ENCODE results near the gene MOAP1.
"Not testable (repeated sequence)": the region's sequence is repeated elsewhere in the genome, so short reads cannot be mapped to it uniquely, and the experiment has no call there.

Gene MOAP1

GRCh38 chr14:93165271-93166265 is 19.1 kb downstream of the MOAP1 start:
- not testable (repeated sequence) for H3K27me3 ChIP-seq (ENCODE audit: control insufficient read depth in 2 of 2, insufficient read depth in 2 of 2, low read length in 2 of 2); H3K36me3 ChIP-seq (ENCODE audit: control insufficient read depth in 2 of 2, insufficient read depth in 2 of 2, low read length in 2 of 2); H3K4me1 ChIP-seq (ENCODE audit: control insufficient read depth in 2 of 2, insufficient read depth in 2 of 2, low read length in 2 of 2); H3K9ac ChIP-seq (ENCODE audit: low read depth in 1 of 2, low read length in 2 of 2); H3K9me3 ChIP-seq (ENCODE audit: control insufficient read depth in 2 of 2, low read length in 2 of 2); H3K27ac ChIP-seq (ENCODE audit: low read depth in 2 of 2, low read length in 2 of 2); H3K4me3 ChIP-seq (ENCODE audit: low read length in 2 of 2)

GRCh38 chr14:93163564-93163963 is 21.1 kb downstream of the MOAP1 start:
- Histone ChIP-seq H3K4me1 (ENCODE audit: control insufficient read depth in 2 of 2, insufficient read depth in 2 of 2, low read length in 2 of 2) (no peaks in the 10 kb centered on the region), H3K9me3 (ENCODE audit: control insufficient read depth in 2 of 2, low read length in 2 of 2) (no peaks in the 10 kb centered on the region), H3K27ac (ENCODE audit: low read depth in 2 of 2, low read length in 2 of 2) (no peak overlapping the region), H3K9ac (ENCODE audit: low read depth in 1 of 2, low read length in 2 of 2) (no peak overlapping the region), H3K4me3 (ENCODE audit: low read length in 2 of 2) (no peak overlapping the region), H3K36me3 (ENCODE audit: control insufficient read depth in 2 of 2, insufficient read depth in 2 of 2, low read length in 2 of 2) (no peaks in the 10 kb centered on the region), H3K27me3 (ENCODE audit: control insufficient read depth in 2 of 2, insufficient read depth in 2 of 2, low read length in 2 of 2) (no peaks in the 10 kb centered on the region)

GRCh38 chr14:93161411-93161940 is 23.2 kb downstream of the MOAP1 start:
- Histone ChIP-seq H3K4me1 (ENCODE audit: control insufficient read depth in 2 of 2, insufficient read depth in 2 of 2, low read length in 2 of 2) (no peaks in the 10 kb centered on the region), H3K27me3 (ENCODE audit: control insufficient read depth in 2 of 2, insufficient read depth in 2 of 2, low read length in 2 of 2) (no peaks in the 10 kb centered on the region), H3K36me3 (ENCODE audit: control insufficient read depth in 2 of 2, insufficient read depth in 2 of 2, low read length in 2 of 2) (no peaks in the 10 kb centered on the region), H3K9me3 (ENCODE audit: control insufficient read depth in 2 of 2, low read length in 2 of 2) (no peaks in the 10 kb centered on the region), H3K4me3 (ENCODE audit: low read length in 2 of 2) (no peak overlapping the region), H3K9ac (ENCODE audit: low read depth in 1 of 2, low read length in 2 of 2) (no peak overlapping the region), H3K27ac (ENCODE audit: low read depth in 2 of 2, low read length in 2 of 2) (no peak overlapping the region)

GRCh38 chr14:93160353-93160801 is 24.3 kb downstream of the MOAP1 start:
- Histone ChIP-seq H3K36me3 (ENCODE audit: control insufficient read depth in 2 of 2, insufficient read depth in 2 of 2, low read length in 2 of 2) (no peaks in the 10 kb centered on the region), H3K9ac (ENCODE audit: low read depth in 1 of 2, low read length in 2 of 2) (no peak overlapping the region), H3K9me3 (ENCODE audit: control insufficient read depth in 2 of 2, low read length in 2 of 2) (no peaks in the 10 kb centered on the region)

DNA sequence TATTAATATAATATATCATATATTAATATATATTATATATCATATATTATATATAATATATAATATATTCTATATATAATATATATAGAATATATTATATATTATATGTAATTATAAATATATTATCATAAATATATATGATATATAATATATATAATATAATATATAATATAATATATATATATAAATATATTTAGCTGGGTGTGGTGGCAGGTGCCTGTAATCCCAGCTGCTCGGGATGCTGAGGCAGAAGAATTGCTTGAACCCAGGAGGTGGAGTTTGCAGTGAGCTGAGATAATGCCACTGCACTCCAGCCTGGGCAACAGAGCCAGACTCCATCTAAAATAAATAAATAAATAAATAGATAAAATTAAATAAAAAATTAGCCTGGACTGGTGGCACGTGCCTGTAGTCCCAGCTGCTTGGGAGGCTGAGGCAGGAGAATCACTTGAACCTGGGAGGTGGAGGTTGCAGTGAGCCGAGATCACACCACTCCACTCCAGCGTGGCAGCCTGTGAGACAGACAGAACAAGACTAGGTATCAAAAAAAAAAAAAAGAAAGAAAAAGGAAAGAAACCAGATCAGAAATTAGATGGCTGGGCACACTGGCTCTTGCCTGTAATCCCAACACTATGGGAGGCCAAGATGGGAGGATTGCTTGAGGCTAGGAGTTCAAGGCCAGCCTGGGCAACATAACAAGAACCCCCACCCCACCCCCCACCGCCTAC is 24.9 kb downstream of the MOAP1 start:
- H3K4me1 ChIP-seq (ENCODE audit: control insufficient read depth in 2 of 2, insufficient read depth in 2 of 2, low read length in 2 of 2); H3K4me3 ChIP-seq (ENCODE audit: low read length in 2 of 2); H3K36me3 ChIP-seq (ENCODE audit: control insufficient read depth in 2 of 2, insufficient read depth in 2 of 2, low read length in 2 of 2): not testable (repeated sequence)

More at GRCh38 chr14:93160353-93160801, 24.3 kb downstream of the MOAP1 start:
- H3K4me1 ChIP-seq (ENCODE audit: control insufficient read depth in 2 of 2, insufficient read depth in 2 of 2, low read length in 2 of 2), result no peaks in the 10 kb centered on the region
- H3K27me3 ChIP-seq (ENCODE audit: control insufficient read depth in 2 of 2, insufficient read depth in 2 of 2, low read length in 2 of 2), result no peaks in the 10 kb centered on the region
- no peak overlapping the region for H3K4me3 ChIP-seq (ENCODE audit: low read length in 2 of 2)
- no peak overlapping the region for H3K27ac ChIP-seq (ENCODE audit: low read depth in 2 of 2, low read length in 2 of 2)

GRCh38 chr14:93158349-93158748 is 26.3 kb downstream of the MOAP1 start:
- not testable (repeated sequence) for H3K4me1 ChIP-seq (ENCODE audit: control insufficient read depth in 2 of 2, insufficient read depth in 2 of 2, low read length in 2 of 2); H3K36me3 ChIP-seq (ENCODE audit: control insufficient read depth in 2 of 2, insufficient read depth in 2 of 2, low read length in 2 of 2); H3K4me3 ChIP-seq (ENCODE audit: low read length in 2 of 2); H3K27ac ChIP-seq (ENCODE audit: low read depth in 2 of 2, low read length in 2 of 2); H3K27me3 ChIP-seq (ENCODE audit: control insufficient read depth in 2 of 2, insufficient read depth in 2 of 2, low read length in 2 of 2); H3K9me3 ChIP-seq (ENCODE audit: control insufficient read depth in 2 of 2, low read length in 2 of 2); H3K9ac ChIP-seq (ENCODE audit: low read depth in 1 of 2, low read length in 2 of 2)

More for the DNA sequence above, 24.9 kb downstream of the MOAP1 start:
- H3K27ac ChIP-seq (ENCODE audit: low read depth in 2 of 2, low read length in 2 of 2); H3K27me3 ChIP-seq (ENCODE audit: control insufficient read depth in 2 of 2, insufficient read depth in 2 of 2, low read length in 2 of 2); H3K9me3 ChIP-seq (ENCODE audit: control insufficient read depth in 2 of 2, low read length in 2 of 2); H3K9ac ChIP-seq (ENCODE audit: low read depth in 1 of 2, low read length in 2 of 2): not testable (repeated sequence)

GRCh38 chr14:93156693-93157369 is 27.9 kb downstream of the MOAP1 start:
- H3K9me3 ChIP-seq (ENCODE audit: control insufficient read depth in 2 of 2, low read length in 2 of 2), result no peaks in the 10 kb centered on the region
- H3K9ac ChIP-seq (ENCODE audit: low read depth in 1 of 2, low read length in 2 of 2), result no peak overlapping the region
- no peak overlapping the region for H3K4me3 ChIP-seq (ENCODE audit: low read length in 2 of 2)
- H3K4me1 ChIP-seq (ENCODE audit: control insufficient read depth in 2 of 2, insufficient read depth in 2 of 2, low read length in 2 of 2), result no peaks in the 10 kb centered on the region
- no peaks in the 10 kb centered on the region for H3K36me3 ChIP-seq (ENCODE audit: control insufficient read depth in 2 of 2, insufficient read depth in 2 of 2, low read length in 2 of 2)
- no peak overlapping the region for H3K27ac ChIP-seq (ENCODE audit: low read depth in 2 of 2, low read length in 2 of 2)
- H3K27me3 ChIP-seq (ENCODE audit: control insufficient read depth in 2 of 2, insufficient read depth in 2 of 2, low read length in 2 of 2), result no peaks in the 10 kb centered on the region

GRCh38 chr14:93155667-93156066 is 29.0 kb downstream of the MOAP1 start:
- Histone ChIP-seq H3K27me3 (ENCODE audit: control insufficient read depth in 2 of 2, insufficient read depth in 2 of 2, low read length in 2 of 2) (no peaks in the 10 kb centered on the region), H3K4me1 (ENCODE audit: control insufficient read depth in 2 of 2, insufficient read depth in 2 of 2, low read length in 2 of 2) (peaks cover 0 to 7% of the 10 kb centered on the region in 2 donors), H3K4me3 (ENCODE audit: low read length in 2 of 2) (no peak overlapping the region), H3K9me3 (ENCODE audit: control insufficient read depth in 2 of 2, low read length in 2 of 2) (no peaks in the 10 kb centered on the region), H3K36me3 (ENCODE audit: control insufficient read depth in 2 of 2, insufficient read depth in 2 of 2, low read length in 2 of 2) (no peaks in the 10 kb centered on the region), H3K9ac (ENCODE audit: low read depth in 1 of 2, low read length in 2 of 2) (no peak overlapping the region), H3K27ac (ENCODE audit: low read depth in 2 of 2, low read length in 2 of 2) (no peak overlapping the region)

DNA sequence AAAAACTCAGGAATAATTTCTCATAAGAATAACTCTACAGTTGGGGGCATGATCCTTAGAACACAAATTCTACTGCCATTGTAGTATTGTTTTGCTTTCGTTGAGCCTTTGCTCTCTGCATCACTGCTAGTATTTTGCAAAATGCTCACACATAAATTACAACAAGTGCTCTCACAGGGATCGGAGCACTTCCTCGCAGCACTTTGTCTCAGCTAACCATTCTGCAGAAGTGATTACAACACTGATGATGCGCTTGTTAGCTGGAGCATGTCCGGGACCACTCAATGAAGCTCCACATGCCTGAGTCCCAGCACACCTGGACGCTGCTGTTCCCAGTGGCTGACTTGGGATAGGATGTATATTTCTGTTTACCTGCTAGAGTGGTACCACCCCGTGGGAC is 31.6 kb downstream of the MOAP1 start:
- H3K9ac ChIP-seq (ENCODE audit: low read depth in 1 of 2, low read length in 2 of 2), result no peak overlapping the region
- no peak overlapping the region for H3K4me3 ChIP-seq (ENCODE audit: low read length in 2 of 2)
- H3K9me3 ChIP-seq (ENCODE audit: control insufficient read depth in 2 of 2, low read length in 2 of 2), result no peaks in the 10 kb centered on the region
- peaks cover 0 to 9% of the 10 kb centered on the region in 2 donors for H3K4me1 ChIP-seq (ENCODE audit: control insufficient read depth in 2 of 2, insufficient read depth in 2 of 2, low read length in 2 of 2)
- no peaks in the 10 kb centered on the region for H3K27me3 ChIP-seq (ENCODE audit: control insufficient read depth in 2 of 2, insufficient read depth in 2 of 2, low read length in 2 of 2)
- no peaks in the 10 kb centered on the region for H3K36me3 ChIP-seq (ENCODE audit: control insufficient read depth in 2 of 2, insufficient read depth in 2 of 2, low read length in 2 of 2)
- no peak overlapping the region for H3K27ac ChIP-seq (ENCODE audit: low read depth in 2 of 2, low read length in 2 of 2)
